RWPE2 (cell line): ENCODE measurements around the gene SLC22A5.

Experiments
- ATAC-seq: fragments of 200-7000 bp; cut with Tn5 transposase; 3 replicates; pipeline ENCODE4 v1.9.1; 2021; ENCODE audit warnings: low read depth
- DNase-seq: peaks from one replicate; pipeline ENCODE4 v3.0.0-alpha.2; 2020; ENCODE audit warnings: low spot score
- H3K27ac ChIP-seq: fragments of 450-650 bp; 2 replicates; pipeline ENCODE4 v1.5.1; 2017; ENCODE audit warnings: mild to moderate bottlenecking; ENCODE audit not compliant: poor library complexity, severe bottlenecking
- H3K27me3 ChIP-seq: fragments of 250-450 bp; sonication (Bioruptor Pico); 2 replicates; pipeline ENCODE4 v1.5.1; 2021; ENCODE audit warnings: mild to moderate bottlenecking, moderate library complexity; ENCODE audit not compliant: insufficient read depth, poor library complexity, severe bottlenecking
- H3K36me3 ChIP-seq: fragments of 250-450 bp; sonication (Bioruptor Pico); 2 replicates; pipeline ENCODE4 v1.5.1; 2020; ENCODE audit warnings: low read depth, mild to moderate bottlenecking, moderate library complexity
- H3K4me1 ChIP-seq: fragments of 250-450 bp; sonication (Bioruptor Pico); 2 replicates; pipeline ENCODE4 v1.5.1; 2021; ENCODE audit warnings: mild to moderate bottlenecking, moderate library complexity; ENCODE audit not compliant: insufficient read depth, poor library complexity, severe bottlenecking
- H3K4me3 ChIP-seq: fragments of 250-450 bp; sonication (Bioruptor Pico); 2 replicates; pipeline ENCODE4 v1.5.1; 2021; ENCODE audit warnings: mild to moderate bottlenecking, moderate library complexity; ENCODE audit not compliant: severe bottlenecking
- H3K9me3 ChIP-seq: fragments of 250-450 bp; sonication (Bioruptor Pico); 2 replicates; pipeline ENCODE4 v1.5.1; 2021; ENCODE audit warnings: mild to moderate bottlenecking, moderate library complexity; ENCODE audit not compliant: severe bottlenecking
- CTCF ChIP-seq: fragments of 450-650 bp; IDR thresholded peaks from one replicate; pipeline ENCODE4 v1.5.1; 2017; ENCODE audit warnings: mild to moderate bottlenecking, moderate library complexity; ENCODE audit not compliant: poor library complexity, severe bottlenecking

SLC22A5 gene

GRCh38 chr5:132369474-132370180, at the start of gene SLC22A5:
Gene SLC22A5, plus strand, starts transcription at chr5:132369710. Its CDS starts 263 bp downstream, at chr5:132369973.
- peaks cover 31% of the 10 kb centered on the region for H3K36me3 ChIP-seq
- peak within 1 kb of the TSS; percentile 59 for H3K4me3 ChIP-seq
- no peaks in the 10 kb centered on the region for H3K9me3 ChIP-seq
- peak; percentile 77 for DNase-seq
- peak; percentile 74 for ATAC-seq
- H3K27ac ChIP-seq = peak within 1 kb of the TSS; percentile 100
- no peak for TF ChIP-seq CTCF
- no peaks in the 10 kb centered on the region for H3K27me3 ChIP-seq
- H3K4me1 ChIP-seq = peaks cover 45% of the 10 kb centered on the region

- ATAC-seq (no peak), DNase-seq (no peak)
- Histone ChIP-seq H3K27me3 (no peaks in the 10 kb centered on the region), H3K36me3 (peaks cover 17% of the 10 kb centered on the region; the same call in 1 of the 2 replicates), H3K9me3 (no peaks in the 10 kb centered on the region), H3K4me1 (no peaks in the 10 kb centered on the region), H3K4me3 (no peak overlapping the region), H3K27ac (no peak overlapping the region)
- TF ChIP-seq CTCF = no peak
Observed at GRCh38 chr5:132319975-132320374, 49.5 kb upstream of the SLC22A5 start.

GRCh38 chr5:132321109-132321721, 48.3 kb upstream of the SLC22A5 start:
- peak; percentile 21; the same call in 2 of the 3 replicates for ATAC-seq
- Histone ChIP-seq H3K36me3 (peaks cover 26% of the 10 kb centered on the region; the same call in 1 of the 2 replicates), H3K4me3 (no peak overlapping the region), H3K27ac (no peak overlapping the region), H3K4me1 (no peaks in the 10 kb centered on the region), H3K9me3 (no peaks in the 10 kb centered on the region), H3K27me3 (no peaks in the 10 kb centered on the region)
- no peak for TF ChIP-seq CTCF
- DNase-seq = no peak

GRCh38 chr5:132322266-132322665, 47.2 kb upstream of the SLC22A5 start:
- Histone ChIP-seq H3K27me3 (no peaks in the 10 kb centered on the region), H3K4me1 (no peaks in the 10 kb centered on the region), H3K4me3 (no peak overlapping the region), H3K27ac (no peak overlapping the region), H3K9me3 (no peaks in the 10 kb centered on the region), H3K36me3 (peaks cover 29% of the 10 kb centered on the region)
- no peak for DNase-seq
- no peak for ATAC-seq
- no peak for TF ChIP-seq CTCF

GRCh38 chr5:132323202-132323601, 46.3 kb upstream of the SLC22A5 start:
- ATAC-seq = no peak

More at GRCh38 chr5:132323202-132323601, 46.3 kb upstream of the SLC22A5 start:
- Histone ChIP-seq H3K27me3 (no peaks in the 10 kb centered on the region), H3K27ac (no peak overlapping the region), H3K9me3 (no peaks in the 10 kb centered on the region), H3K4me3 (no peak overlapping the region), H3K36me3 (peaks cover 29% of the 10 kb centered on the region), H3K4me1 (no peaks in the 10 kb centered on the region)
- no peak for DNase-seq
- TF ChIP-seq CTCF = no peak
